Adipose tissue (tissue), 3 donors: ENCODE results near the gene SLC39A11. TPM values are rescaled to one million over a fixed set of nuclear protein-coding genes. Genes with fewer than 3 reads are reported as not detected.

ENCODE experiments used
- H3K27ac ChIP-seq: one replicate; pipeline ENCODE4 v1.5.1; 2013; ENCODE audit warnings: low read depth, low read length
- WGBS, 3 donors: extraction: QIAGEN DNeasy Blood & Tissue Kit; methylation state at CpG; one replicate each; pipeline ENCODE4 v1.1.7; 2013; 5-methylcytosine and 5-hydroxymethylcytosine counted together
- polyA plus RNA-seq, 3 donors: library from polyadenylated mRNA; stranded (reverse); fragments of 200-250 nt; gene quantifications; one replicate each; pipeline ENCODE4 v1.2.3, GENCODE V29; 2013
- donor health status: healthy with polysubstance abuse.
- donor health status: Bipolar disorder and iron deficiency.
- donor health status: healthy.

The SLC39A11 gene
- polyA plus RNA-seq, 3 donors, result 6.1 to 19.4 (median 7.6) TPM

DNA sequence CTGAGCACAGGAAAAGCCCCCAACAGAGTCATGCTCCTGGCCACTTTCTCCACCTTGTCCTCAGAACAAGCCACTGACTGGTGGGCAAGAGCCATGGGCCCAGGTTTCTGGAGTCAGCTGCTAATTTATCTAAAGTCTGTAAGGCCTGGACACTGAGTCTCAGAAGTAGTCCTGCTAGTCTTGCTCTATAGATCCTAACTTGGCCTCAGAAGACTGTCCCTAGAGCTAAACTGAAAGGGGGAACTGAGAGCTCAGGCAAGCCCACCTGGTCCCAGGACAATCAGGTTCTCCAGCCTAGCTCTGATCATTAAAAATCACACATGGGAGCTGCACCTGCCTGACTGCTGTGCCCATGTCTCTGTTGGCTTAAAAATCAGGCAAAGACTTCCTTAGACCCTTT lies 485.8 kb downstream of the SLC39A11 start:
- H3K27ac ChIP-seq, result no peak overlapping the region

DNA sequence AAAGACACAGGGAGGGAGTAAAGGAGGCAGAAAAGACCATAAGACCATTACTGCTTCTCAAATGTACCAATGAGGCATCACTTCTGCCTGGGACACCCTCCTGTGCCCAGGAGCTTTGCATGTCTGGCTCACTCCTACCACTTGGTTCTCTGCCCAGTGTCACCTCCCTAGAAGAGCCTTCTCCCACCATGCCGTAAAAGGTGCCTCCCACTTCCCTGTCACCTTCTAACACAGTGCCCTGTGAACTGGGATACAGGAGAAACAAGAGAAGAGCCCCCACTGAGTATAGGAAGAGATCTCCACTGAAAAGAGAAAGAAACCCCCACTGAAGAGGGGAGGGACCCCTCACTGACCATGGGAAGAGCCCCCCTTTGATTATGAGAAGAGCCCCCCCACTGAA lies 486.9 kb downstream of the SLC39A11 start:
- WGBS, 3 donors, result 57 to 79% (median 73%) methylated on average over 1 of the region's 1 CpG
- H3K27ac ChIP-seq, result no peak overlapping the region

DNA sequence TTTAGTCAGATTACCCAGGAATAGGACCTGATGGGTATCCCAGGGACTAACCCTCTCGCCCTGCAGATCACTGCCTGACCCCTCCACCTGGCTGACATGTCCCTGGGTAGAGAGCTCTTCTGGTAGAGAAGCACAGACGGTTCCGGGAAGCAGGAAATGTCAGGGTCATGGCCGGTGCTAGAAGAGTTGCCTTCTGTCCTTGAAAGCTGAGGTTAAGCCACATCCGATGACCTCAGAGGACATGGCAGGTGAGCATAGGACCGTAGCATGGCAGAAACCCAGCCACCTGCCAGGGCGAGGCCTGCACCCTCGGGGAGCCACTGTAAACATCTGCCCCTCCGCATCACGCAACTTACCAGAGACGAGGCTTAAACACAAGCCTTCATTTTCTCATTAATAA lies 488.0 kb downstream of the SLC39A11 start:
- no peak overlapping the region for H3K27ac ChIP-seq
- 65 to 77% (median 75%) methylated on average over 11 of the region's 11 CpGs for WGBS, 3 donors

DNA sequence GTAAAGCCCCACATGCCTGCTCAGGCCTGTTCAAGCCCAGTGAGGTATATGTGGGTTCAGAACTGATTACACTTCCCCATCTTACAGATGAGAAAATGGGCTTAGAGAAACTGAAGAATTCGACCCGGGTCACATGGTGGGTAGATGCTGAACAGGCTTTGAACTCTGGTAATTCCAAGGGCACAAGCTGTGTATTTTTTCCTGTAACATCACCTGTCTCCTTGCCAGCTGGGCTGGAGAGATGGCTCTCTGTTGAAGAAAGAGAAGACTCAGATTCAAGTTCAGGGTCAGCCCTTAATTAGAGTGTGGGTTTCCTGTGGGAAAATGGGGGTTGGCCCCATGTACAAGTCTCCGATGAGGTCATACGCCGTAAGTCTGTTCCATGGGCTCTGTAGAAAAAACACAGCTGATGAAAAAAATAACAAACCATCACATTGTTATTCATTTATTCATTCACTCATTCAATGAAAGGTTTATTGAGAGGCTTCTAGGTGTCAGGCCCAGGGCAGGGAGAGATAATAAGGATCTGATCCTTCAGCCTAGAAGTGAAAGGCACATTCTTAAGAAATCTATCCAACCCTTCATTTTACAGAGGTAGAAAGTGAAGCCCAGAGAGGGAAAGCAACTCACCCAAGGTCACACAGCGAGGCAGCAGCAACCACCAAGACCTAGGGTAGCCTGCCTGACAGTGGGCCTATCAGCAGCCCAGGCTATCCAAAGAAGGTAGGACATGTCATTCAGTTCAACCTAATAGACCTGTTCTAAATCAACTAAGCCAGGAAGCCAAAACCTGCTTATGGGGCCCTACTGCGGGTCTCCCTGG lies 488.9 kb downstream of the SLC39A11 start:
- WGBS, 3 donors, result 80 to 86% (median 82%) methylated on average over 7 of the region's 7 CpGs
- H3K27ac ChIP-seq, result no peak overlapping the region

DNA sequence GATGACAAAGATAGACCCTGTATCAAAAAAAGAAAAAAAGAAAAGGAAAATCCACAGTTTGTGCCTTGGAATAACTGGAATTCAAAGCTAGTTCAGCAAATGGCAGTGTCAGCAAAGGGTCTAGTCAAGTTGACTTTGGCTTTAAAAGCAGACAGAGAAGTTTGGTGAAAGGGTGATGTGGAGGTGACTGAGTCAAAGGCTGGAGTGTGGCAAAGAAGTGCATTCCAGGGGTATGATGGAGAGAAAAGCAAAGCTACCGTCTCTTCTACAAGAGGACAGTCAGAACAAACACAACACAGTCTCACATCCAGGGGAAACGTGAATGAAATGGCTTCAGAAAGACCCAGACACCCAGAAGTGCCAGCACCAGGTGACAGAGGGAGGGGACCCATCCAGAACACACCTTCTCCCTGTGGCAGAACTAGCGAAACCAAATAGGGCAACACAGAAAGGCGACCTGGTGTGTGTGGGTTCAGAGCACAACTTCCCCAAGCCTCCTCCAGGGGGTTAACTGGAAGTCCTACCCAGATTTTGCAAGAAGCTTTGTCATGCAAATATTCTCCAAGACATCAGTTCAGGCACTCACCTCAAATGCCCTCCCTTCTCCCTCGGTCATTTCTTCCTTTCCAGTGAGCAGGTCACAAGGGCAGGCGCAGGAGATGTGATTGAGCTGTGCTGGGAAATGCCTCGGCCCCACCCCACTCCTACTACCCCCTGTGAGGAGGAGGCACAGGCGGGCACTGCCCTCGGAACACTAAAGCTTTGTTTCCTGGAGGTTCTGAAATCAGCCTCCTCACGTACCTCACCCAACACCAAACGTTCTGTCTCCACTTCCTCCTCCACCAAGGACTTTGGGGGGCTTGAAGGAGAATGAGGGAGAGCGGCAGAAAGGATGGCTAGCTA lies 489.7 kb downstream of the SLC39A11 start:
- no peak overlapping the region for H3K27ac ChIP-seq
- WGBS, 3 donors, result 34 to 53% (median 40%) methylated on average over 12 of the region's 12 CpGs

DNA sequence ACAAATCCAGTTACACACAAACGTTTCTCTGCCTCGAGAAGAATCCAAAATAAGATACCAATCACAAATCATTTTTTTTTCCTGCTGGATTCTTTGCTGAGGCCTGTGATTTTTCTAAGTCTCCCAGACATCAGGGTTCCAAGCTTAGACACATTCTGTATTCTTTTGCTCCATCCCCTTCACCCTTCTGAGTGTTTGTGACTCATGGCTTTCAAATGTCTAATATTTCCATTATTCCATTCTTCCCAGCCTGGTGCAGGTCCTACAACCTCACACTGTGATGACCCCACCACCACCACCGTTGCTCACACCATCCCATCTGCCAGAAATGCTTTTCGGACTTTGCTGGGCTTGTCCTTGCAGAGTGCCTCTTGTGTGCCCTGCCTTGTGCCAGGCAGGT lies 491.6 kb downstream of the SLC39A11 start:
- H3K27ac ChIP-seq, result no peak overlapping the region
- 59 to 79% (median 69%) methylated on average over 4 of the region's 4 CpGs for WGBS, 3 donors

DNA sequence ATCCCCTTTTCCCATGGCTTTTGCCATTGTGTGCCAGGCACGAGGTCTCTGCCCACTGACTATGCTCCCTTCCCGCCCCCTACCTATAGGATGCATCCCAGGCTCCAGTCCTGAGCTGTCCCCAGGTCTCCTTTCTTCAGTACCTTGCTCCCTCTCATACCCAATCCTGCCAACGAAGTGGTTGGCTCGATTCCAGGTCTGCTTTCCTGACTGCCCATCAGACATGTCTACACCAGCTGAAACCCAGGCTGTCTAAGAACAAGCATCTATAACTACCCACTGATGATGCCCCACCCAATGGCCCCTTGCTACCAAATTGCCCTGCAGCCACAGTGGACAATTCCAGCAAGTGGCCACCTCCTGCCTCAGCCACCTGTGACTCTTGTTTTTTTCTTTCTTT lies 492.6 kb downstream of the SLC39A11 start:
- no peak overlapping the region for H3K27ac ChIP-seq
- WGBS, 3 donors, result 56 to 72% (median 66%) methylated on average over 4 of the region's 4 CpGs

DNA sequence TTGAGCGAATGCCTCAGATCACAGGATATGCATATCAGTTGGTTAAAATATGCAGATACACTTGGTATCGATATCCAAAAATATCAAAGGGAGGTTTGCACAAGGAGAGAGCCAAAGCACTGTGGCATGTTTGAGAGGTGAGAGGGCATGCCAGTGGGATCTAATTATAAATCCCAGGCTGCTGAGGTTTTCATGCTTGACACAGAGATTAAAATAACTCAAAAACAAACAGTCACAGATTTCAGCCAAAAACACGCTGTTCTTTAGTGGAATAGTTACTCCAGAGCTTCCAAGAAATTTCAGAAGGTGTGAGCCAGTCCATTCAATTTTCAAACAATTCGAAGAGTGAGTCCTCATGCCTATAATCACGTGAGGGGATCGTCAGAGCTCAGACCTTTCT lies 493.8 kb downstream of the SLC39A11 start:
- no peak overlapping the region for H3K27ac ChIP-seq
- WGBS, 3 donors, result 54 to 65% (median 60%) methylated on average over 6 of the region's 6 CpGs

DNA sequence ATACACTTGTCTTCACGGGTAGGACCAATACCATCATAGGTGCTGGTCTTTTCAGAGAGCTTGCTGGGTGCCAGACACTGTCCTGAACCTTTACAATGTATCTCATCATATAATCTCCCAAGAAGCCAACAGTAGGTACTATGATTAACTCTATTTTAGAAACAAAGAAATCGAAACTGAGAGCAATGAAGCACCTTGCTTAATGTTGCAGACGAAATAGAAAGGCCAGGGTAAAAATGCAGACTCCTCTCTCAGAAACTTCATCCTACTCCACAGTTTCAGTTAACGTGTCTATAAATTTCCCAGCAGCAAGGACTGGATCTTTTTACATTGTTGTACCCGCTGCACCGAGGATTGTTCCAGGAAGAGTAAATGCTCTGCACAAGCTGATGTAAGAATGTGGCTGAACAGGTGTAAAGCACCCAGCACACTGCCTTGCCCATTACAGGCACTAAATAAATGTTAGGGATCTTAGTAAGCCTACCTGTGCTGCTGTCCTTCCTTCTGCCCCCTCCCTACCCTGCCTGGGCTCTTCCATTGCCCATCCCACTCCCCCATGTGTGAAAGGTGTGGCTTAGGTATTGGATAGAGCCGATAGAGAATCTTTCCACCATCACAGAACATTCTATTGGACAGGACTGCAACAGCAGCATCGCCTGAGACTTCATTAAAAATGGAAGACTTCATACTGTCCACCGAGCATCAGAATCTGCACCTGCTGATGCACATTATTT lies 495.0 kb downstream of the SLC39A11 start:
- no peak overlapping the region for H3K27ac ChIP-seq
- 64 to 76% (median 76%) methylated on average over 9 of the region's 9 CpGs for WGBS, 3 donors

Other genes starting within 250 kb of the SLC39A11 start
- 1 to 10 TPM in 2 of 3 donors, under 1 TPM in 1; 0.20 to 1.9 (median 1.0) TPM for gene SSTR2, start 72.3 kb upstream of the SLC39A11 start, polyA plus RNA-seq
- 10 to 100 TPM; 15.6 to 20.1 (median 16.6) TPM for gene COG1, start 100.4 kb upstream of the SLC39A11 start, polyA plus RNA-seq
- under 1 TPM in 1 of 3 donors, not detected in 2; 0.25 TPM for gene CPSF4L, start 169.2 kb upstream of the SLC39A11 start, polyA plus RNA-seq
- 100 to 1,000 TPM in 2 of 3 donors, 10 to 100 TPM in 1; 52.6 to 302 (median 138) TPM for gene CDC42EP4, start 219.3 kb upstream of the SLC39A11 start, polyA plus RNA-seq